Measurements from ENCODE around the gene CHPF.

CHPF gene

GRCh38 chr2:219570924-219571310 is 27.3 kb upstream of the CHPF start:
- TF ChIP-seq, protein P1, sequence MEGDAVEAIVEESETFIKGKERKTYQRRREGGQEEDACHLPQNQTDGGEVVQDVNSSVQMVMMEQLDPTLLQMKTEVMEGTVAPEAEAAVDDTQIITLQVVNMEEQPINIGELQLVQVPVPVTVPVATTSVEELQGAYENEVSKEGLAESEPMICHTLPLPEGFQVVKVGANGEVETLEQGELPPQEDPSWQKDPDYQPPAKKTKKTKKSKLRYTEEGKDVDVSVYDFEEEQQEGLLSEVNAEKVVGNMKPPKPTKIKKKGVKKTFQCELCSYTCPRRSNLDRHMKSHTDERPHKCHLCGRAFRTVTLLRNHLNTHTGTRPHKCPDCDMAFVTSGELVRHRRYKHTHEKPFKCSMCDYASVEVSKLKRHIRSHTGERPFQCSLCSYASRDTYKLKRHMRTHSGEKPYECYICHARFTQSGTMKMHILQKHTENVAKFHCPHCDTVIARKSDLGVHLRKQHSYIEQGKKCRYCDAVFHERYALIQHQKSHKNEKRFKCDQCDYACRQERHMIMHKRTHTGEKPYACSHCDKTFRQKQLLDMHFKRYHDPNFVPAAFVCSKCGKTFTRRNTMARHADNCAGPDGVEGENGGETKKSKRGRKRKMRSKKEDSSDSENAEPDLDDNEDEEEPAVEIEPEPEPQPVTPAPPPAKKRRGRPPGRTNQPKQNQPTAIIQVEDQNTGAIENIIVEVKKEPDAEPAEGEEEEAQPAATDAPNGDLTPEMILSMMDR (conservative IDR thresholded peaks at IDR 0.05): no peak
- peak overlapping the region; percentile 89 for H3K27ac ChIP-seq

GRCh38 chr2:219570194-219570923 is 26.8 kb upstream of the CHPF start:
- H3K27ac ChIP-seq: peak overlapping the region; percentile 89
- TF ChIP-seq, protein P1 (conservative IDR thresholded peaks at IDR 0.05): no peak

DNA sequence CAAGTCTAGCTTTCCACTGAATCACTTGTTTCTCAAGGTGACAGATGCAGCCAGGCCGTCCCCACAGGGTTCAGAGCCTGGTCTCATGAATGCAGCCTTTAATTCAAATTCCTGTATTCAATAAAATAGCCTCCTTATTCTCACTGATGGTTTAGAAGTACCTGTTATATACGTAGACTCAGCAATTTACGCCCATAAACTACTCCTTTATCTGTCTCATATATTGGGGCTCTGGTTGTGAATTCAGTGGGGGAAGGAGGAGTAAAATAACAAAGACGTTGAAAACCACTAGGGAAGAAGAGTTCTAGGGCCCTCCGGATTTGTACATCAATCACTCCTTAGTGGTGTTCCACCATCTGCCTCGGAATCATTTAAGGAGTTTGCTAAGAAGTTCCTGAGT is 26.0 kb upstream of the CHPF start:
- H3K27ac ChIP-seq: peak overlapping the region; percentile 89; the same call in 1 of the 2 replicates
- TF ChIP-seq, protein P1 (conservative IDR thresholded peaks at IDR 0.05): no peak

- TF ChIP-seq, protein P1 (conservative IDR thresholded peaks at IDR 0.05): no peak
- H3K27ac ChIP-seq: no peak overlapping the region
Observed at GRCh38 chr2:219569041-219569440, 25.4 kb upstream of the CHPF start.

DNA sequence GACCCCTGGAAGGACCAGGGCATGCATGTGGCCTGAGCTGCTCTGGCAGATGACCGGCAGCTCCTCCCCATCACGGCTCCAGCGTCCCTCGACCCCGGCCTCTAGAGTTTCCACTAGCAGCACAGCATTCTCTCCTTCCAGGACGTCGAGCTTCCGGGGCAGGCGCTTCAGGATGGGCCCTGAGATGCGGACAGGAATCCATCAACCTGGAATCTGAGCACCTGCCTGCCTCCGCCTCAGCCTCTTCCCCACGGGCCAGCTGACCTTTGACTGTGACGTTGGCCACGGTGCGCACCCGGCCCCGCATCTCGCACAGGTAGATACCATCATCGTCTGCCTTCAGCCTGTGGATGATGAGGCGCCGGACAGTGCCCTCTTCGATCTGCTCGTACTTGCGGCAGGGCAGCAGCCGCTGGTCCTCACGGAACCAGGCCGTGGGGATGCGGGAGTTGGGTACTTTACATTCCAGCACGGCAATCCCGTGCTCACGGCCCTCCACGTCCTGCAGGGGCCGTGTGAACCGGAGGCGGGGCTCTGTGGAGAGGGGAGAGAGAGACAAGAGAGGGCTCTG is 24.3 kb upstream of the CHPF start:
- no peak overlapping the region for H3K27ac ChIP-seq

GRCh38 chr2:219567131-219567530 is 23.5 kb upstream of the CHPF start:
- TF ChIP-seq, protein P1 (conservative IDR thresholded peaks at IDR 0.05): no peak
- H3K27ac ChIP-seq: no peak overlapping the region

More for the DNA sequence above, 24.3 kb upstream of the CHPF start:
- TF ChIP-seq, protein P1 (conservative IDR thresholded peaks at IDR 0.05): no peak

- TF ChIP-seq, protein P1 (conservative IDR thresholded peaks at IDR 0.05): no peak
- no peak overlapping the region for H3K27ac ChIP-seq
Observed at GRCh38 chr2:219566640-219567039, 23.0 kb upstream of the CHPF start.
